HG03060 (cell line): ENCODE data around the gene APOM.

Experiments
- ATAC-seq: cut with Tn5 transposase; IDR thresholded peaks from one replicate; pipeline ENCODE4 v1.9.1; 2021; ENCODE audit warnings: low read depth, moderate number of reproducible peaks; ENCODE audit not compliant: unreplicated experiment

The APOM gene

GRCh38 chr6:31630177-31630934, 25.3 kb upstream of the APOM start:
- ATAC-seq: no peak

GRCh38 chr6:31631209-31631608, 24.5 kb upstream of the APOM start:
- no peak for ATAC-seq

DNA sequence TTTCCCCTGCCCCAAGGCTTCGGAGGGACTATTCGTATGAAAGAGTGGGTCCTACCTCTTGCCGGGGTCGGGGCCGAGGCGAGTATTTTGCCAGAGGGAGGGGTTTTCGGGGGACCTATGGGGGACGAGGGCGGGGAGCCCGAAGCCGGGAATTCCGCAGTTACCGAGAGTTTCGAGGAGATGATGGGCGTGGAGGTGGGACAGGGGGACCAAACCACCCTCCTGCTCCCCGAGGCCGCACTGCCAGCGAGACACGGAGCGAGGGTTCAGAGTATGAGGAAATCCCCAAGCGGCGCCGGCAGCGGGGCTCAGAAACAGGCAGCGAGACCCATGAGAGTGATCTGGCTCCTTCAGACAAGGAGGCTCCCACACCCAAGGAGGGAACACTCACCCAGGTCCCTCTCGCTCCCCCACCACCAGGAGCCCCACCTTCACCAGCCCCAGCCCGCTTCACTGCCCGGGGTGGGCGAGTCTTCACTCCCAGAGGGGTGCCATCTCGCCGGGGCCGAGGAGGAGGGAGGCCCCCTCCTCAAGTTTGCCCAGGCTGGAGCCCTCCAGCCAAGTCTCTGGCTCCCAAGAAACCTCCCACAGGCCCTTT, 23.9 kb upstream of the APOM start:
- no peak for ATAC-seq

DNA sequence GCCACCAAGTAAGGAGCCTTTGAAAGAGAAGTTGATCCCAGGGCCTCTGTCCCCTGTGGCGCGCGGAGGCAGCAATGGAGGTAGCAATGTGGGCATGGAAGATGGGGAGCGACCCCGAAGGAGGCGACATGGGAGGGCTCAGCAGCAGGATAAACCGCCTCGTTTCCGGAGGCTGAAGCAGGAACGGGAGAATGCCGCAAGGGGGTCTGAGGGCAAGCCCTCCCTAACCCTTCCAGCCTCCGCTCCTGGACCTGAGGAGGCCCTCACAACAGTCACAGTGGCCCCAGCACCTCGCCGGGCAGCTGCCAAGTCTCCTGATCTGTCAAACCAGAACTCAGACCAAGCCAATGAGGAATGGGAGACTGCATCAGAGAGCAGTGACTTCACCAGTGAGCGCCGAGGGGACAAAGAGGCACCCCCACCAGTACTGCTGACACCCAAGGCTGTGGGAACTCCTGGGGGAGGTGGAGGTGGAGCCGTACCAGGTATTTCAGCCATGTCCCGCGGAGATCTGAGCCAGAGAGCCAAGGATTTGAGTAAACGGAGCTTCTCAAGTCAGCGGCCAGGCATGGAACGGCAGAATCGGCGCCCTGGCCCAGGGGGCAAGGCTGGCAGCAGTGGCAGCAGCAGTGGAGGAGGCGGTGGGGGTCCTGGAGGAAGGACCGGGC, 23.3 kb upstream of the APOM start:
- ATAC-seq: no peak

- no peak for ATAC-seq
These were observed 22.2 kb upstream of the APOM start for GRCh38 chr6:31633447-31633846.

GRCh38 chr6:31634131-31634530, 21.6 kb upstream of the APOM start:
- ATAC-seq: no peak

GRCh38 chr6:31634969-31635575, 20.6 kb upstream of the APOM start:
- no peak for ATAC-seq

DNA sequence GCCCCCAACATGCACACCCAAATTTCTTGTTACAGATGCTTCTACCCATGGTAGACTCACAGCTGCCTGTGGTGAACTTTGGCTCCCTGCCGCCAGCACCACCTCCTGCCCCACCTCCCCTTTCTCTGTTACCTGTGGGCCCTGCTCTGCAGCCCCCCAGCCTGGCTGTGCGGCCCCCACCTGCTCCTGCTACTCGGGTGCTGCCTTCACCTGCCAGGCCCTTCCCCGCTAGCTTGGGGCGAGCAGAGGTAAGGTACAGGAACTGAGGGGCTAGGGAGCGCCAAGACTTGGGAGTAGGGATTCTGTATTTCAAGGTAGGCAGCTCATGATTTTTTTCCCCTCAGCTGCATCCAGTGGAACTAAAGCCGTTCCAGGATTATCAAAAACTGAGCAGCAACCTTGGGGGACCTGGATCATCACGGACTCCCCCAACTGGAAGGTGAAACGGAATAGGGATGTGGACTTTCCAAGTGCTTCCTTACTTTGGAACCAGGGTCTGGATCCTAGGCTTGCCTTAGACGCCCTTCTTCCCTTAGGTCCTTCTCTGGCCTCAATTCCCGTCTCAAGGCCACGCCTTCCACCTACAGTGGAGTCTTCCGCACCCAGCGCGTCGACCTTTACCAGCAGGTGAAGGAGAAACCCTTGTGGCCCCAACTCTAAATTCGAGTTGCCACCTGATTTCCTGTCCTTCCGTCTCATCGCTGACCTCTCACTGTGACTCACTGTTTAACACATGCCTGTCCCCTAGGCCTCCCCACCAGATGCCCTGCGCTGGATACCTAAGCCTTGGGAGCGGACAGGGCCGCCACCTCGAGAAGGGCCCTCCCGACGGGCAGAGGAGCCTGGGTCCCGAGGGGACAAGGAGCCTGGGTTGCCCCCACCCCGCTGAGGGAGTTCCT, 18.7 kb upstream of the APOM start:
- ATAC-seq: no peak

DNA sequence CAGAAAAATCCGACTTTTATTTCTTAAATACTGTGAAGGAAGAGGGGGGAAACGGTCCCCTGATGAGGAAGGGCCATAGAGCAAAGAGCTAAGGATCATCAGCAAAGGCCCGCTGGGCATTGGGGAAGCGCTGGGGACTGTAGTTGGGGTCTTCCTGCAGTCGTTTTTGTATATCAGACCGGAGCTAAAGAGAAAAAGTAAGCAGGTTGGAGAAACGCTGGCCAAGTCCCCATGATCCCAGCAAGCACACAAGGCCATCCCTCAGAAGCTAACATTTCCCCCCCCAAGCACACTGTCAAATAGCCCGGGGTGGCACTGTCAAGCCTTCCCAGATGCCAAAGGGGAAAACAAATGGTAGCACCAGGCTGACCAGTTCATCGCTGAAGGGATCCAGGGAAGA, 16.7 kb upstream of the APOM start:
- no peak for ATAC-seq

DNA sequence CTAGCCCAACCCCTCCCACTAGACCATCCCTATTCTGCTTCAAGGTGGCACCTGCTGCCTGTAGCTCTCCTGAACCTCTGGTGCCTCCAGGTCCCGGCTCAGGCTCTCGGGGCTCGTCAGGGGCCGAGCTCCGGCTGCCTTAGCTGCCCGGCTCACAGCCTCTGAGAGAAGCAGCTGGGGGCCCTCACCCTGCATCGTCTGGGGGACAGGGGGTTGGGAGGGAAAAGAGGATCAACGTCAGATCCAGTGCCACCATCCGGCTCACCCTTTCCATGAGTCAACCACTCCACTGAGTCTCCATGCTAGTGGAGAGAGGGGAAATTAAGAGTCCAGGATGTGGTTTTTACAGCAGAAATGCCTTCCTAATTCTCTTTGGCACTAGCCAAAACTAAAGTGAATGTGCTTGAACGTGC, 16.2 kb upstream of the APOM start:
- ATAC-seq: no peak

GRCh38 chr6:31640612-31641011, 15.1 kb upstream of the APOM start:
- no peak for ATAC-seq

DNA sequence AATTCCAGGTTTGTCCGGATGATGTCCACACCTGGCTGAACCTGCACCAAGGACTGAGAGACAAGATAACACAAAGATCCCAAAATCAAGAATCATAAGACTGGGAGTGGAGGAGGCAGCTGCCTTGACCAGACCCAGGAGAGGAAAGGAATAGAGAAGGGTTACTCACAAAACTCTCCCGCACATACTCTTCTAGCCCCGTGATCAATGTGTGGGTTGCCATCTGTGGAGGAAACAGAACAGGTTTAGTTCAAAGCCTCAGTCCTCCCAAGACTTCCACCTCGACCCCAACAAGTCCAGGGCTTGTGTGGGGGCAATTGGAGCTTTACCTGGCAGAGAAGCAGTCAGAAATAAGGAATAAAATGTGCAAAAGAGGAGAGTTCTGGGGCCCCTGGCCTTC, 14.3 kb upstream of the APOM start:
- no peak for ATAC-seq

DNA sequence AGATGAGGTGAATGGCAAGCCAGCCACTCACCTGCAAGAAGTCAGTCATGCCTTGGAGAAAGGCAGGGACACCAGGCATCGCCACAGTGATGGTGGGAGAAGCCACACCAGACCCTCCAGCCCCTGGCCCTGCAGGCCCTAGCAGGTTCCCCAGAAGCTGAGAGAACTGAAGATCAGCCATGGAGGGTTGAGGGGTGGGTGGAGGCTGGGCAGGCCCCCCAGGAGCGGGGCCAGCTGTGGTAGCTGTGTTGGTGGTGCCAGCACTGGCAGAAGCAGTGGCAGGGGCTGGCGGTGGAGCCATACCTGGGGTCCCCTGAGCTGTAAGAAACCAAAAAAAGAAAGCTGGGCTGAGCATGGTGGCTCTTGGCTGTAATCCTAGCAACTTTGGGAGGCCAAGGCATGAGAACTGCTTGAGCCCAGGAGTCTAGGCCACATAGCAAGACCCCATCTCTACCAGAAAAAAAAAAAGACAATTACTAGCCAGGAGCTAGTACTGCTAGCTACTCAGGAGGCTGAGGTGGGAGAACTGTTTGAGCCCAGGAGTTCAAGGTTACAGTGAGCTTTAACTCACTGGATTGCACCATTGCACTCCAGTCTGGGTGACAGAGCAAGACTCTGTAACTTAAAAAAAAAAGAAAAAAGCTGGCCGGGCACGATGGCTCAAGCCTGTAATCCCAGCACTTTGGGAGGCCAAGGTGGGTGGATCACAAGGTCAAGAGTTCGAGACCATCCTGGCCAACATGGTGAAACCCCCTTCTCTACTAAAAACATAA, 12.7 kb upstream of the APOM start:
- ATAC-seq: no peak

GRCh38 chr6:31643818-31644454, 11.8 kb upstream of the APOM start:
- no peak for ATAC-seq

- no peak for ATAC-seq
These were observed 10.4 kb upstream of the APOM start for GRCh38 chr6:31645325-31645724.

GRCh38 chr6:31651602-31652191, 4.0 kb upstream of the APOM start:
- peak; percentile 17 for ATAC-seq

DNA sequence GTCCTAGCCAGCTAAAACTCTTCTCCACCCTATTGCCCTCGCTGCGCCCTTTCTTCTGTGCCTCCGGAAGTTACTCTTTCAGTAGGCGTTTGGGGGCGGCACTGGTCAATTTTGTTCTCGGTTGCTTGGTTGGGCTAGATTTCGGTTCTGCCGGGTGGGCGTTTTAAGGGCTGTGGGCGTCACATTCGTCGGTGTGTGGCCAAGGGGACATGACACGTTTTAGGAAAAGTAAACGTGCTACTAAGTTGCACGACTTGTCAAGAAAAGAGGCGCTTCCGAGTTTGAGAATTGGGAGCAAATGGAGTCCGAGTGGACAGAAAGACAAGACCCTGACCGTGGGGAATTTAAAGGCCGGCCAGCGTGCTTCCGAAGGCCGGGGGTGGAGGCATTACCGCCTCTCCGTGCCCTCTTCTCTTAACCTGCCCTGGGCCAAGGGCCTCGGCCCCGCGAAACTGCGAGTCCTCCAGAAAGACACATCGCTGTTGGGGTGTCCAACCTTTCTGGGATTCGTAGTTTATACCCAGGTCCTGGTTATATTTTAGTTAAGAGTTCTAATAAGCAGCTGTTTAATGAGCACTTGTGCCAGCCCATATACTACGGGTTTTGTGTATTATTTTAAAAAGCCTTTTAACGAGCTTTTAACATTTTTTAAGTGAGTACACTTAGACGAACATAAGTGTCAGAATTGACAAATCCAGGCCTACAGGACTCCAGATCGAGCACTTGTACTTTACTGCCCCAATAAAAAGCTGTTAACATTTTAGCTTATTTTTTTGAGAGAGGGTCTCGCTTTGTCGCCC, 2.6 kb upstream of the APOM start:
- ATAC-seq: peak; percentile 37
